NOMO-1 treated with DMSO at 0.1 percent for 48 hours (cell line): ENCODE data around the gene TNIK.

ENCODE experiments used
- DNase-seq: peaks from one replicate; lab custom pipeline; 2025; ENCODE audit not compliant: unreplicated experiment; lab: John Stamatoyannopoulos, UW

The TNIK gene

GRCh38 chr3:171212648-171213047, 247.6 kb downstream of the TNIK start:
- no peak for DNase-seq

- DNase-seq: no peak
These were observed 253.9 kb downstream of the TNIK start for GRCh38 chr3:171206283-171206682.

GRCh38 chr3:171204942-171205341, 255.3 kb downstream of the TNIK start:
- no peak for DNase-seq

- no peak for DNase-seq
These were observed 258.4 kb downstream of the TNIK start for GRCh38 chr3:171201825-171202224.

- peak; percentile 62 for DNase-seq
These were observed 259.5 kb downstream of the TNIK start for GRCh38 chr3:171200750-171201088.

- DNase-seq: no peak
These were observed 260.0 kb downstream of the TNIK start for GRCh38 chr3:171200052-171200749.

- peak; percentile 83 for DNase-seq
These were observed 260.8 kb downstream of the TNIK start for GRCh38 chr3:171199473-171199829.

GRCh38 chr3:171198781-171199472, 261.3 kb downstream of the TNIK start:
- peak; percentile 48 for DNase-seq

- no peak for DNase-seq
These were observed 264.5 kb downstream of the TNIK start for GRCh38 chr3:171195686-171196085.

- DNase-seq: no peak
These were observed 265.2 kb downstream of the TNIK start for GRCh38 chr3:171194965-171195364.

- no peak for DNase-seq
These were observed 266.5 kb downstream of the TNIK start for GRCh38 chr3:171193693-171194092.

- DNase-seq: no peak
These were observed 267.9 kb downstream of the TNIK start for GRCh38 chr3:171192176-171192854.

- no peak for DNase-seq
These were observed 269.5 kb downstream of the TNIK start for GRCh38 chr3:171190668-171191067.

- DNase-seq: no peak
These were observed 270.7 kb downstream of the TNIK start for GRCh38 chr3:171189394-171190080.

- DNase-seq: peak; percentile 26
These were observed 272.4 kb downstream of the TNIK start for GRCh38 chr3:171187706-171188290.

GRCh38 chr3:171186817-171187500, 273.2 kb downstream of the TNIK start:
- no peak for DNase-seq

- DNase-seq: no peak
These were observed 273.8 kb downstream of the TNIK start for GRCh38 chr3:171186383-171186782.

GRCh38 chr3:171185959-171186358, 274.2 kb downstream of the TNIK start:
- no peak for DNase-seq

- no peak for DNase-seq
These were observed 275.8 kb downstream of the TNIK start for GRCh38 chr3:171184372-171184771.

- DNase-seq: no peak
These were observed 277.2 kb downstream of the TNIK start for GRCh38 chr3:171183042-171183441.
